Calu3 (cell line): ENCODE data around the gene CBFA2T2. TPM values are rescaled to one million over a fixed set of nuclear protein-coding genes. Genes with fewer than 3 reads are reported as not detected.

Experiments
- BruUV-seq: library from RNA; stranded (reverse); fragments of 400-500 nt; replicated peaks from 2 replicates; lab custom pipeline; 2021; lab: Mats Ljungman, UMichigan
- CTCF ChIA-PET: fragments of 300-600 bp; sonication (Branson Sonifier 250); formaldehyde crosslinking; loops from one replicate; lab custom pipeline; 2022; ENCODE audit warnings: antibody characterized with exemption; lab: Charles Lee
- DNase-seq: peaks from one replicate; pipeline ENCODE4 v3.0.0; 2022
- H3K27ac Mint-ChIP-seq: one replicate; pipeline ENCODE4 v1.8.0; 2022; ENCODE audit warnings: mixed read lengths; ENCODE audit not compliant: unreplicated experiment
- H3K27me3 Mint-ChIP-seq: one replicate; pipeline ENCODE4 v1.8.0; 2022; ENCODE audit warnings: mixed read lengths; ENCODE audit not compliant: unreplicated experiment
- H3K36me3 Mint-ChIP-seq: one replicate; pipeline ENCODE4 v1.8.0; 2022; ENCODE audit warnings: mild to moderate bottlenecking, moderate library complexity, mixed read lengths; ENCODE audit not compliant: insufficient read depth, unreplicated experiment
- H3K4me1 Mint-ChIP-seq: one replicate; pipeline ENCODE4 v1.8.0; 2022; ENCODE audit warnings: mild to moderate bottlenecking, low read depth, mixed read lengths; ENCODE audit not compliant: unreplicated experiment
- H3K4me3 Mint-ChIP-seq: one replicate; pipeline ENCODE4 v1.8.0; 2022; ENCODE audit warnings: mild to moderate bottlenecking, low read depth, moderate library complexity, mixed read lengths; ENCODE audit not compliant: unreplicated experiment
- H3K9me3 Mint-ChIP-seq: one replicate; pipeline ENCODE4 v1.8.0; 2022; ENCODE audit warnings: low read depth, mixed read lengths; ENCODE audit not compliant: unreplicated experiment
- intact Hi-C: fragments of 100-400 bp; cut with micrococcal nuclease; formaldehyde crosslinking; loops from one replicate; pipeline ENCODE4 v1.10.0; 2022; ENCODE audit not compliant: unreplicated experiment
- total RNA-seq: library from RNA; stranded (reverse); gene quantifications from 2 replicates; pipeline ENCODE4 v1.2.3, GENCODE V29; 2022
- TF ChIP-seq, protein P1 (sequence below): fragments of 200-600 bp; IDR thresholded peaks from one replicate; pipeline ENCODE4 v1.8.0; 2022; ENCODE audit warnings: antibody characterized with exemption; ENCODE audit not compliant: unreplicated experiment

CBFA2T2 gene
- total RNA-seq, 1 experiment from 2014 or later: 20.5 TPM

GRCh38 chr20:33674294-33675135, 184.6 kb downstream of the CBFA2T2 start, which contains the start of gene NECAB3:
Gene NECAB3, minus strand, starts transcription at chr20:33674428. Its CDS starts 76 bp downstream, at chr20:33674352.
- H3K4me3 Mint-ChIP-seq: peak within 1 kb of the TSS; percentile 94
- H3K9me3 Mint-ChIP-seq: no peaks in the 10 kb centered on the region
- no peaks in the 10 kb centered on the region for H3K27me3 Mint-ChIP-seq
- peak; percentile 95 for DNase-seq
- CTCF ChIA-PET: no interaction called here
- peak within 1 kb of the TSS; percentile 68 for H3K27ac Mint-ChIP-seq
- peaks cover 18% of the 10 kb centered on the region for H3K4me1 Mint-ChIP-seq
- TF ChIP-seq, protein P1, sequence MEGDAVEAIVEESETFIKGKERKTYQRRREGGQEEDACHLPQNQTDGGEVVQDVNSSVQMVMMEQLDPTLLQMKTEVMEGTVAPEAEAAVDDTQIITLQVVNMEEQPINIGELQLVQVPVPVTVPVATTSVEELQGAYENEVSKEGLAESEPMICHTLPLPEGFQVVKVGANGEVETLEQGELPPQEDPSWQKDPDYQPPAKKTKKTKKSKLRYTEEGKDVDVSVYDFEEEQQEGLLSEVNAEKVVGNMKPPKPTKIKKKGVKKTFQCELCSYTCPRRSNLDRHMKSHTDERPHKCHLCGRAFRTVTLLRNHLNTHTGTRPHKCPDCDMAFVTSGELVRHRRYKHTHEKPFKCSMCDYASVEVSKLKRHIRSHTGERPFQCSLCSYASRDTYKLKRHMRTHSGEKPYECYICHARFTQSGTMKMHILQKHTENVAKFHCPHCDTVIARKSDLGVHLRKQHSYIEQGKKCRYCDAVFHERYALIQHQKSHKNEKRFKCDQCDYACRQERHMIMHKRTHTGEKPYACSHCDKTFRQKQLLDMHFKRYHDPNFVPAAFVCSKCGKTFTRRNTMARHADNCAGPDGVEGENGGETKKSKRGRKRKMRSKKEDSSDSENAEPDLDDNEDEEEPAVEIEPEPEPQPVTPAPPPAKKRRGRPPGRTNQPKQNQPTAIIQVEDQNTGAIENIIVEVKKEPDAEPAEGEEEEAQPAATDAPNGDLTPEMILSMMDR: no peak
- no TSS peak for BruUV-seq
- intact Hi-C loops: no loop called here
- peaks cover 58% of the 10 kb centered on the region for H3K36me3 Mint-ChIP-seq

- CTCF ChIA-PET: no interaction called here
- TF ChIP-seq, protein P1: no peak
- peaks cover 58% of the 10 kb centered on the region for H3K36me3 Mint-ChIP-seq
- no peak for DNase-seq
- H3K27ac Mint-ChIP-seq: peak overlapping the region; percentile 46
- H3K4me1 Mint-ChIP-seq: peaks cover 18% of the 10 kb centered on the region
- no peaks in the 10 kb centered on the region for H3K9me3 Mint-ChIP-seq
- H3K4me3 Mint-ChIP-seq: peak overlapping the region; percentile 94
- intact Hi-C loops: no loop called here
- no peaks in the 10 kb centered on the region for H3K27me3 Mint-ChIP-seq
- BruUV-seq: no TSS peak
Measured at GRCh38 chr20:33675136-33675959, 185.5 kb downstream of the CBFA2T2 start.

- TF ChIP-seq, protein P1: no peak
- H3K4me3 Mint-ChIP-seq: no peak overlapping the region
- intact Hi-C loops: no loop called here
- no TSS peak for BruUV-seq
- peaks cover 18% of the 10 kb centered on the region for H3K4me1 Mint-ChIP-seq
- no peaks in the 10 kb centered on the region for H3K9me3 Mint-ChIP-seq
- CTCF ChIA-PET: interaction anchor here (0.6 kb wide), 1 partner anchor 9 kb away, joined by 4 read pairs; no protein-coding TSS in a partner anchor
- H3K27ac Mint-ChIP-seq: no peak overlapping the region
- peaks cover 56% of the 10 kb centered on the region for H3K36me3 Mint-ChIP-seq
- no peaks in the 10 kb centered on the region for H3K27me3 Mint-ChIP-seq
- no peak for DNase-seq
Measured at GRCh38 chr20:33676121-33676520, 186.2 kb downstream of the CBFA2T2 start.
